Smooth muscle cell (in vitro differentiated cells): ENCODE measurements around the gene DEAF1. TPM values are rescaled to one million over a fixed set of nuclear protein-coding genes. Genes with fewer than 3 reads are reported as not detected.
"Not testable (repeated sequence)": the region's sequence is repeated elsewhere in the genome, so short reads cannot be mapped to it uniquely, and the experiment has no call there.

Experiments
- DNase-seq: peaks from one replicate; lab custom pipeline; 2025; ENCODE audit not compliant: unreplicated experiment; lab: John Stamatoyannopoulos, UW
- H2AFZ ChIP-seq: fragments of 200-600 bp; sonication (generic); 2 replicates; pipeline ENCODE4 v1.6.0; 2016; ENCODE audit warnings: antibody characterized with exemption, low read depth, mild to moderate bottlenecking
- H3F3A ChIP-seq: fragments of 200-600 bp; sonication (generic); 2 replicates; pipeline ENCODE4 v1.6.0; 2017; ENCODE audit warnings: antibody characterized with exemption, low read depth
- H3K27ac ChIP-seq: fragments of 200-600 bp; sonication (generic); 2 replicates; pipeline ENCODE4 v1.5.1; 2016; ENCODE audit warnings: low read depth, mild to moderate bottlenecking
- H3K27me3 ChIP-seq: fragments of 200-600 bp; sonication (generic); 2 replicates; pipeline ENCODE4 v1.6.1; 2016; ENCODE audit warnings: low read depth, mild to moderate bottlenecking
- H3K36me3 ChIP-seq: fragments of 200-600 bp; sonication (generic); 2 replicates; pipeline ENCODE4 v1.5.1; 2016; ENCODE audit warnings: low read depth
- H3K4me1 ChIP-seq: fragments of 200-600 bp; sonication (generic); 2 replicates; pipeline ENCODE4 v1.5.1; 2016; ENCODE audit warnings: low read depth
- H3K4me2 ChIP-seq: fragments of 200-600 bp; sonication (generic); 2 replicates; pipeline ENCODE4 v1.6.0; 2016; ENCODE audit warnings: mild to moderate bottlenecking
- H3K4me3 ChIP-seq: fragments of 200-600 bp; sonication (generic); 2 replicates; pipeline ENCODE4 v1.5.1; 2016; ENCODE audit warnings: mild to moderate bottlenecking
- H3K79me2 ChIP-seq: fragments of 200-600 bp; sonication (generic); 2 replicates; pipeline ENCODE4 v1.6.0; 2016; ENCODE audit warnings: low read depth, mild to moderate bottlenecking
- H3K9ac ChIP-seq: fragments of 200-600 bp; sonication (generic); 2 replicates; pipeline ENCODE4 v1.6.0; 2016; ENCODE audit warnings: low read depth
- H3K9me3 ChIP-seq: fragments of 200-600 bp; sonication (generic); replicated peaks from 2 replicates; pipeline ENCODE4 v1.5.1; 2016; ENCODE audit warnings: low read depth
- H4K20me1 ChIP-seq: fragments of 200-600 bp; sonication (generic); 2 replicates; pipeline ENCODE4 v1.6.0; 2016; ENCODE audit warnings: low read depth
- WGBS: methylation state at CpG from one replicate; pipeline ENCODE4 v1.1.7; 2016; ENCODE audit warnings: low lambda C conversion rate; 5-methylcytosine and 5-hydroxymethylcytosine counted together
- polyA plus RNA-seq: library from polyadenylated mRNA; unstranded; fragments of >200 nt; fragmentation: Nextera tagmentation; extraction: Ambion mirVana; gene quantifications from 2 replicates; pipeline ENCODE4 v1.2.1, GENCODE V29; 2016
- total RNA-seq: library from RNA; depleted of rRNA; stranded (reverse); fragments of >200 nt; gene quantifications from 2 replicates; pipeline ENCODE4 v1.2.3, GENCODE V29; 2014
- TF ChIP-seq, protein P1 (sequence below): fragments of 200-600 bp; sonication (generic); IDR thresholded peaks from 2 replicates; pipeline ENCODE4 v1.5.1; 2017; ENCODE audit warnings: borderline replicate concordance, mild to moderate bottlenecking, antibody characterized with exemption; ENCODE audit not compliant: insufficient read depth, poor library complexity, severe bottlenecking

DEAF1 gene
- total and polyA plus RNA-seq, 2 experiments from 2014 or later, result 18.7 to 39.2 TPM

DNA sequence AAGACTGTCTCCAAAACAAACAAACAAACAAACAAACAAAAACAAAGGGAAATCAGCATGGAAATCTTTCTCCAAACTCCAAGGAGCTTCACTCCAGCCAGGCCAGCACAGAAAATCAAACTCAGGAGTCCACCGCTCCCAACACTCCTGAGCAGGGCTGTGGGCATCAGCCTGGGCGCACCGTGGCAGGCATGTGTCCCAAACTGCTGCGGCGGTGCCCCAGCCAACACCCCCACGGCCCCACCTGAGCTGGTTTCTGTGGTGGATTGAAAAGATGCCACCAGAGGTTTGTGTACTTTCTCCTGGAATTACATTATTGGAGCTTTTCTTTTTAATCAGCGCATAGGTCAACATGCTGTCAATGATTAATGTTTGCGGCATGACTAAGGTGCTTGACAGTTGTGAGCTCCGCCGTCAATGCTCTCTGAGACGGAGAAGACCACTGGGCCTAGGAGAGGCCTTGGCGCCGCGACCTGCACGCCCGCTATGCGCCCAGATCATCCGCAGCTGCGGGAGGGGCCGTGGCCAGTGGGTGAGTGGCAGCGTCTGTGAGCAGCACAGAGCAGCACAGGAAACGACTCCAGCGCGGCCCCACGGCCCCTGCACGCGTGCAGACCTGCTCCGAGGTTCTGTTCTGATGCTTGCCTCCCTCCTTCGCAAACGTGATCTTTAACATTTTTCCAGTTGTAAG lies 39.8 kb downstream of the DEAF1 start:
- Histone ChIP-seq H3K36me3 (no peaks in the 10 kb centered on the region), H2AFZ (no peak overlapping the region), H3K4me1 (no peaks in the 10 kb centered on the region), H3K27me3 (no peaks in the 10 kb centered on the region), H3K9me3 (no peaks in the 10 kb centered on the region), H3K27ac (no peak overlapping the region), H4K20me1 (peaks cover 23% of the 10 kb centered on the region), H3K4me2 (no peak overlapping the region), H3K9ac (no peak overlapping the region), H3K4me3 (no peak overlapping the region), H3F3A (no peaks in the 10 kb centered on the region), H3K79me2 (no peaks in the 10 kb centered on the region)
- no peak for DNase-seq
- TF ChIP-seq, protein P1, sequence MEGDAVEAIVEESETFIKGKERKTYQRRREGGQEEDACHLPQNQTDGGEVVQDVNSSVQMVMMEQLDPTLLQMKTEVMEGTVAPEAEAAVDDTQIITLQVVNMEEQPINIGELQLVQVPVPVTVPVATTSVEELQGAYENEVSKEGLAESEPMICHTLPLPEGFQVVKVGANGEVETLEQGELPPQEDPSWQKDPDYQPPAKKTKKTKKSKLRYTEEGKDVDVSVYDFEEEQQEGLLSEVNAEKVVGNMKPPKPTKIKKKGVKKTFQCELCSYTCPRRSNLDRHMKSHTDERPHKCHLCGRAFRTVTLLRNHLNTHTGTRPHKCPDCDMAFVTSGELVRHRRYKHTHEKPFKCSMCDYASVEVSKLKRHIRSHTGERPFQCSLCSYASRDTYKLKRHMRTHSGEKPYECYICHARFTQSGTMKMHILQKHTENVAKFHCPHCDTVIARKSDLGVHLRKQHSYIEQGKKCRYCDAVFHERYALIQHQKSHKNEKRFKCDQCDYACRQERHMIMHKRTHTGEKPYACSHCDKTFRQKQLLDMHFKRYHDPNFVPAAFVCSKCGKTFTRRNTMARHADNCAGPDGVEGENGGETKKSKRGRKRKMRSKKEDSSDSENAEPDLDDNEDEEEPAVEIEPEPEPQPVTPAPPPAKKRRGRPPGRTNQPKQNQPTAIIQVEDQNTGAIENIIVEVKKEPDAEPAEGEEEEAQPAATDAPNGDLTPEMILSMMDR, result no peak
- WGBS, result 94% methylated on average over 30 of the region's 30 CpGs

DNA sequence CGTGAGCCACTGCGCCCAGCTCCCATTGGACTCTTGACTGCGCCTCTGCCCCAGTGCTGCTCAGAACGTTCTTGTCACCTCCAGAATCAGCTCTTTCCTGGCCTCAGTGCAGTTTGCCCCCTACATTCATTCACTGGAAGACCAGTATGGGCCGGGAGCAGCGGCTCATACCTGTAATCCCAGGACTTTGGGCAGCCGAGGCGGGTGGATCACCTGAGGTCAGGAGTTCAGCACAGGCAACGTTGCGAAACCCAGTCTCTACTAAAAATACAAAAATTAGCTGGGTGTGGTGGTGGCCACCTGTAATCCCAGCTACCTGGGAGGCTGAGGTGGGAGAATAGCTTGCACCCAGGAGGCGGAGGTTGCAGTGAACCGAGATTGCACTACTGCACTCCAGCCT lies 40.6 kb downstream of the DEAF1 start:
- peaks cover 20% of the 10 kb centered on the region for H4K20me1 ChIP-seq
- not testable (repeated sequence) for H3K4me1 ChIP-seq, H3K9ac ChIP-seq, DNase-seq, H3K79me2 ChIP-seq, H3K4me3 ChIP-seq, H3K36me3 ChIP-seq, H3K27me3 ChIP-seq, H3K9me3 ChIP-seq, H3F3A ChIP-seq, H3K27ac ChIP-seq, H3K4me2 ChIP-seq, H2AFZ ChIP-seq
- 95% methylated on average over 12 of the region's 12 CpGs for whole genome bisulfite sequencing

DNA sequence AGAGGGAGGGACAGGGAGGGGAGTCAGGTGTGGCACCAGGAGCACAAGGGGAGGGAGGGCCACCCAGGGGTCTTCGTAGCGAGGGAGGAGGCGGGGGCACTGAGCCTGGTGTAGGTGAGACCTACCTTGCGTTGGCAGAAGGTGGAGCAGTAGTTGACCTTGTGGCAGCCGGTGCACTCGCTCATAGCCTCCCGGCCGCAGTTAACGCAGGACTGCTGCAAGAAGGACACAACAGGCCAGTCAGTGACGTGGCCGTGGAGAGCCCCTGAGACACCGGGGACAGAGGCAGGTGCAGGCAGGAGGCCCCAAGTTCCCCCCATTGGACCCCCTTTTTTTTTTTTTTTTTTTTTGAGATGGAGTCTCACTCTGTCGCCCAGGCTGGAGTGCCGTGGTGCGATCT lies 41.2 kb downstream of the DEAF1 start:
- H3K27ac ChIP-seq, result no peak overlapping the region
- TF ChIP-seq, protein P1, result no peak

DNA sequence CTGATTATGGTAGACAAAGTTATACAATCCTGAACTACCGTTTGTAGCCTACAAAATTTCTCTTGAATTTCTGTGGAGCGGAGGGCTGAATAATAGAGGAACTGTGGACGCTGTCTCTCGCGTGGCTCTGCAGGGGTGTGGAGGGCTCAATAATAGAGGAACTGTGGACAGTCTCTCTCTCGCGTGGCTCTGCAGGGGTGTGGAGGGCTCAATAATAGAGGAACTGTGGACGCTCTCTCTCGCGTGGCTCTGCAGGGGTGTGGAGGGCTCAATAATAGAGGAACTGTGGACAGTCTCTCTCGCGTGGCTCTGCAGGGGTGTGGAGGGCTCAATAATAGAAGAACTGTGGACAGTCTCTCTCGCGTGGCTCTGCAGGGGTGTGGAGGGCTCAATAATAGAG lies 41.9 kb downstream of the DEAF1 start:
- H3K4me3 ChIP-seq, H3F3A ChIP-seq, H3K4me2 ChIP-seq, H3K9me3 ChIP-seq, H2AFZ ChIP-seq, H3K27ac ChIP-seq, H3K4me1 ChIP-seq, H3K9ac ChIP-seq, DNase-seq, H3K27me3 ChIP-seq, H3K36me3 ChIP-seq, H3K79me2 ChIP-seq: not testable (repeated sequence)
- WGBS, result 97% methylated on average over 14 of the region's 14 CpGs
- peaks cover 16% of the 10 kb centered on the region for H4K20me1 ChIP-seq

More for the DNA sequence above, 41.2 kb downstream of the DEAF1 start:
- Histone ChIP-seq H3K4me3 (no peak overlapping the region), H3K79me2 (no peaks in the 10 kb centered on the region), H3K4me2 (no peak overlapping the region), H3K27me3 (no peaks in the 10 kb centered on the region), H3F3A (no peaks in the 10 kb centered on the region), H3K4me1 (no peaks in the 10 kb centered on the region), H3K36me3 (no peaks in the 10 kb centered on the region), H4K20me1 (peaks cover 20% of the 10 kb centered on the region), H3K9me3 (no peaks in the 10 kb centered on the region), H2AFZ (no peak overlapping the region), H3K9ac (no peak overlapping the region)
- 97% methylated on average over 11 of the region's 15 CpGs for WGBS
- DNase-seq, result no peak
